Neutrophil (primary cell): ENCODE measurements around the gene SYNE3.

Experiments used
- H3K27ac ChIP-seq: fragments of 200-600 bp; sonication (generic); 2 replicates; pipeline ENCODE4 v1.5.1; 2016; ENCODE audit warnings: mild to moderate bottlenecking, moderate library complexity
- H3K27me3 ChIP-seq: fragments of 200-600 bp; sonication (generic); 2 replicates; pipeline ENCODE4 v1.6.0; 2016; ENCODE audit warnings: mild to moderate bottlenecking
- H3K36me3 ChIP-seq: fragments of 200-600 bp; sonication (generic); 2 replicates; pipeline ENCODE4 v1.5.1; 2017
- H3K4me1 ChIP-seq, 2 experiments: fragments of 200-600 bp in 1 of 2; sonication (generic) in 1 of 2; 1 replicate in 1 of 2; 2 replicates in 1 of 2; pipeline versions ENCODE4 v1.5.1 to v1.6.1; 2013 to 2016; ENCODE audit warnings: low read depth in 1 of 2, low read length in 1 of 2, mild to moderate bottlenecking in 1 of 2, moderate library complexity in 1 of 2; ENCODE audit not compliant: control insufficient read depth in 1 of 2, insufficient read depth in 1 of 2
- H3K4me3 ChIP-seq, 2 experiments: fragments of 200-600 bp in 1 of 2; sonication (generic) in 1 of 2; 1 replicate in 1 of 2; 2 replicates in 1 of 2; pipeline ENCODE4 v1.5.1; 2013 to 2016; ENCODE audit warnings: low read depth in 1 of 2, low read length in 1 of 2, mild to moderate bottlenecking in 1 of 2, moderate library complexity in 1 of 2
- H3K9me3 ChIP-seq: fragments of 200-600 bp; sonication (generic); 2 replicates; pipeline ENCODE4 v1.5.1; 2016
- TF ChIP-seq, protein P1 (sequence below): fragments of 200-600 bp; sonication (generic); IDR thresholded peaks from 2 replicates; pipeline ENCODE4 v1.5.1; 2016; ENCODE audit warnings: antibody characterized with exemption

SYNE3 gene

GRCh38 chr14:95491936-95492608 is 24.4 kb downstream of the SYNE3 start:
- Histone ChIP-seq H3K27me3 (no peaks in the 10 kb centered on the region), H3K4me1 (peaks cover 44 to 50% of the 10 kb centered on the region in 2 experiments), H3K4me3 (no peak overlapping the region), H3K9me3 (no peaks in the 10 kb centered on the region), H3K36me3 (no peaks in the 10 kb centered on the region), H3K27ac (no peak overlapping the region)
- TF ChIP-seq, protein P1, sequence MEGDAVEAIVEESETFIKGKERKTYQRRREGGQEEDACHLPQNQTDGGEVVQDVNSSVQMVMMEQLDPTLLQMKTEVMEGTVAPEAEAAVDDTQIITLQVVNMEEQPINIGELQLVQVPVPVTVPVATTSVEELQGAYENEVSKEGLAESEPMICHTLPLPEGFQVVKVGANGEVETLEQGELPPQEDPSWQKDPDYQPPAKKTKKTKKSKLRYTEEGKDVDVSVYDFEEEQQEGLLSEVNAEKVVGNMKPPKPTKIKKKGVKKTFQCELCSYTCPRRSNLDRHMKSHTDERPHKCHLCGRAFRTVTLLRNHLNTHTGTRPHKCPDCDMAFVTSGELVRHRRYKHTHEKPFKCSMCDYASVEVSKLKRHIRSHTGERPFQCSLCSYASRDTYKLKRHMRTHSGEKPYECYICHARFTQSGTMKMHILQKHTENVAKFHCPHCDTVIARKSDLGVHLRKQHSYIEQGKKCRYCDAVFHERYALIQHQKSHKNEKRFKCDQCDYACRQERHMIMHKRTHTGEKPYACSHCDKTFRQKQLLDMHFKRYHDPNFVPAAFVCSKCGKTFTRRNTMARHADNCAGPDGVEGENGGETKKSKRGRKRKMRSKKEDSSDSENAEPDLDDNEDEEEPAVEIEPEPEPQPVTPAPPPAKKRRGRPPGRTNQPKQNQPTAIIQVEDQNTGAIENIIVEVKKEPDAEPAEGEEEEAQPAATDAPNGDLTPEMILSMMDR, result no peak

GRCh38 chr14:95490727-95491451 is 25.6 kb downstream of the SYNE3 start:
- Histone ChIP-seq H3K4me3 (no peak overlapping the region), H3K27ac (no peak overlapping the region), H3K36me3 (no peaks in the 10 kb centered on the region), H3K4me1 (peaks cover 32 to 38% of the 10 kb centered on the region in 2 experiments), H3K9me3 (no peaks in the 10 kb centered on the region), H3K27me3 (no peaks in the 10 kb centered on the region)
- TF ChIP-seq, protein P1, result no peak

GRCh38 chr14:95490138-95490509 is 26.3 kb downstream of the SYNE3 start:
- TF ChIP-seq, protein P1, result no peak
- Histone ChIP-seq H3K36me3 (no peaks in the 10 kb centered on the region), H3K27me3 (no peaks in the 10 kb centered on the region), H3K27ac (no peak overlapping the region), H3K9me3 (no peaks in the 10 kb centered on the region), H3K4me3 (no peak overlapping the region), H3K4me1 (peaks cover 24 to 30% of the 10 kb centered on the region in 2 experiments)

DNA sequence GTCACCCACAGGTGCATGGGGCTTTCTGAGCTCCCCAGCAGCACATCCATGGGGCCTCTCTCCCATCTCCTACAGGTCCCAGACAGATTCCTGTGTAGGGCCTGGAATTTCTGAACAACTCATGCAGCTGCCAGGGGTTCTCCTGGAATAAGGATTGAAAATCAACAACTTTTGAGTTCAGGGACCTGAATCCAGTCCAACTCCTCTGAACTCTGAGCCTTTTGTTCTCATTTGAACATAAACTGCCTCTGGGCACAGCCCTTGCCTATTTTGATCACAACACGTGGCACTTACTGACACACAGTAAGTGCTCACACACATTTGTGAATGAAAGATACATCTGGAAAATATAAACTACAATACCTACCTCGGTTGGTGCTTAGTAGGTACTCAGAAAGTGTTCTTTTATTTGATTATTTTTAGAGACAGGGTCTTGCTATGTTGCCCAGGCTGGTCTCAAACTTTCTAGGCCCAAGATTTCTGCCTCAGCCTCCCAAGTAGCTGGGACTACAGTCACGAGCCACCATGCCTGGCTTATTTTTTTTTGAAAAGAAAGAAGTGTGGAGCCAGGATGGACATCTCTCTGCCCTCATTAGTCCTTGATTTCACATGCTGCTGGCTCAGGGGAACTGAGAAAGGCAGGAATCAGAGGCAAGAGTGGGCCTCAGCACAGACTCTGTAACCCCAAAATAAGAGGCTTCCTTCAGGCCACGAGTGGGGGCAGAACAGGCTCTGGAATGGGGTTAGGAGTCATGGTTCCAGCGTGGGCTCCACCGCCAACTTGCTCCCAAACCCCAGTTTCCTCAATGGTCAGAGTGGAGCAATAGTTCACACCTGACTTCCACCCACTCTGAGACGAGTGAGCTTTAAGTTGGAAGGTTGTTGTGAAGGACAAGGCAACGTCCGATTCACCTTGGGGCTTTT is 27.0 kb downstream of the SYNE3 start:
- no peaks in the 10 kb centered on the region for H3K27me3 ChIP-seq
- TF ChIP-seq, protein P1, result no peak
- H3K4me3 ChIP-seq, result no peak overlapping the region
- no peaks in the 10 kb centered on the region for H3K36me3 ChIP-seq
- no peaks in the 10 kb centered on the region for H3K9me3 ChIP-seq
- H3K27ac ChIP-seq, result peak overlapping the region; percentile 25
- H3K4me1 ChIP-seq, result peaks cover 18 to 24% of the 10 kb centered on the region in 2 experiments

DNA sequence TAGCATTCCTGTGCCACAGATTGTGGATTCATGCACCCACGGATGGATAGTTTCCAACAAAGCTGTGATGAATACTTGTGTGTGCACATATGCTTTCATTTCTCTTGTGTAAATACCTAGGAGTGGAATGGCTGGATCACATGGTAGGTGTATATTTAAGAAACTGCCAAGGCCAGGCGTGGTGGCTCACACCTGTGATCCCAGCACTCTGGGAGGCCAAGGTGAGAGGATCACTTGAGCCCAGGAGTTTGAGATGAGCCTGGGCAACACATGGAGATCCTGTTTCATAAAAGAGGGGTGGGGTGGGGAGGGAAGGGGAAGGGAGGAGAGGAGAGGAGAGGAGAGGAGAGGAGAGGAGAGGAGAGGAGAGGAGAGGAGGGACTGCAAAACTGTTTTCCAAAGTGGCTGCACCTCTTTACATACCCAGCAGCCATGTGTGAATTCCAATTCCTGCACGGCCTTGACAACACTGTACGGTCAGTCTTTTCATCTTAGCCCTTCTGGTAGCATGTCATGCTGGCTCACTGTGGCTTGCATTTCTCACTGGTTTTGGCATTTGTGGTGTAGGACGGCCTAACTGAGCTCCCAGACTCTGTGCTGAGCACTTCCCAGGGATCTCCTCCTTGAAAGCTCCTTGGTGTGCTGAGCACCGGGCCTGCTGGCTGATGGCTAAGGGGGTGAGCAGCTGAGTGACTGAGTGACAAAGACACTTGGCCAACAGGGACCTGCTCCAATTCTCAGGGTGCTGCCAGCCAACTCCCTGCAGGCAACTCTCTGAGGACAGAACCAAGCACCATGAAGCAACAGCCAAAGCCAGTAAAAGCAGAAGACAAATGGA is 27.9 kb downstream of the SYNE3 start:
- Histone ChIP-seq H3K9me3 (no peaks in the 10 kb centered on the region), H3K27me3 (no peaks in the 10 kb centered on the region), H3K4me1 (peaks cover 12 to 17% of the 10 kb centered on the region in 2 experiments), H3K4me3 (no peak overlapping the region), H3K36me3 (no peaks in the 10 kb centered on the region), H3K27ac (peak overlapping the region; percentile 25)
- TF ChIP-seq, protein P1, result no peak
